ENCODE results near the gene COX4I2.
"Not testable (repeated sequence)": the region's sequence is repeated elsewhere in the genome, so short reads cannot be mapped to it uniquely, and the experiment has no call there.

The COX4I2 gene

GRCh38 chr20:31617432-31618104 lies 20.1 kb upstream of the COX4I2 start:
- DNase-seq (ENCODE audit: low read depth in 1 of 2, low spot score in 1 of 2), result no peak
- no peak for TF ChIP-seq JUND (IDR thresholded peaks at IDR 0.05; ENCODE audit: low read depth)
- in situ Hi-C loops (cut with HindIII; ENCODE audit: low pct_unique_long_range_greater_than_20kb, low sequenced_read_pairs), result no loop called here

- DNase-seq (ENCODE audit: low read depth in 1 of 2, low spot score in 1 of 2), result no peak
- in situ Hi-C loops (cut with HindIII; ENCODE audit: low pct_unique_long_range_greater_than_20kb, low sequenced_read_pairs), result no loop called here
- no peak for TF ChIP-seq JUND (IDR thresholded peaks at IDR 0.05; ENCODE audit: low read depth)
These were observed 17.5 kb upstream of the COX4I2 start for GRCh38 chr20:31620246-31620645.

GRCh38 chr20:31623123-31623505 lies 14.6 kb upstream of the COX4I2 start:
- in situ Hi-C loops (cut with HindIII; ENCODE audit: low pct_unique_long_range_greater_than_20kb, low sequenced_read_pairs), result not testable (repeated sequence)

GRCh38 chr20:31626534-31626933 lies 11.2 kb upstream of the COX4I2 start:
- DNase-seq (ENCODE audit: low read depth in 1 of 2, low spot score in 1 of 2); in situ Hi-C loops (cut with HindIII; ENCODE audit: low pct_unique_long_range_greater_than_20kb, low sequenced_read_pairs): not testable (repeated sequence)

More at GRCh38 chr20:31623123-31623505, 14.6 kb upstream of the COX4I2 start:
- DNase-seq (ENCODE audit: low read depth in 1 of 2, low spot score in 1 of 2), result not testable (repeated sequence)

- in situ Hi-C loops (cut with HindIII; ENCODE audit: low pct_unique_long_range_greater_than_20kb, low sequenced_read_pairs); DNase-seq (ENCODE audit: low read depth in 1 of 2, low spot score in 1 of 2): not testable (repeated sequence)
These were observed 9.7 kb upstream of the COX4I2 start for GRCh38 chr20:31628057-31628456.

GRCh38 chr20:31630187-31630790 lies 7.4 kb upstream of the COX4I2 start:
- no peak for DNase-seq (ENCODE audit: low read depth in 1 of 2, low spot score in 1 of 2)
- in situ Hi-C loops (cut with HindIII; ENCODE audit: low pct_unique_long_range_greater_than_20kb, low sequenced_read_pairs), result no loop called here
- no peak for TF ChIP-seq JUND (IDR thresholded peaks at IDR 0.05; ENCODE audit: low read depth)

- no peak for TF ChIP-seq JUND (IDR thresholded peaks at IDR 0.05; ENCODE audit: low read depth)
- no peak for DNase-seq (ENCODE audit: low read depth in 1 of 2, low spot score in 1 of 2)
- in situ Hi-C loops (cut with HindIII; ENCODE audit: low pct_unique_long_range_greater_than_20kb, low sequenced_read_pairs), result no loop called here
These were observed 5.0 kb upstream of the COX4I2 start for GRCh38 chr20:31632548-31633338.

- TF ChIP-seq JUND (IDR thresholded peaks at IDR 0.05; ENCODE audit: low read depth), result no peak
- DNase-seq (ENCODE audit: low read depth in 1 of 2, low spot score in 1 of 2), result no peak
- in situ Hi-C loops (cut with HindIII; ENCODE audit: low pct_unique_long_range_greater_than_20kb, low sequenced_read_pairs), result no loop called here
These were observed 4.3 kb upstream of the COX4I2 start for GRCh38 chr20:31633339-31633914.

- in situ Hi-C loops (cut with HindIII; ENCODE audit: low pct_unique_long_range_greater_than_20kb, low sequenced_read_pairs), result no loop called here
- no peak for TF ChIP-seq JUND (IDR thresholded peaks at IDR 0.05; ENCODE audit: low read depth)
- no peak for DNase-seq (ENCODE audit: low read depth in 1 of 2, low spot score in 1 of 2)
These were observed 605 bp downstream of the COX4I2 start for GRCh38 chr20:31638317-31638716.

- in situ Hi-C loops (cut with HindIII; ENCODE audit: low pct_unique_long_range_greater_than_20kb, low sequenced_read_pairs), result no loop called here
- DNase-seq (ENCODE audit: low read depth in 1 of 2, low spot score in 1 of 2), result no peak
- no peak for TF ChIP-seq JUND (IDR thresholded peaks at IDR 0.05; ENCODE audit: low read depth)
These were observed 1.1 kb downstream of the COX4I2 start for GRCh38 chr20:31638816-31639215.

- no peak for TF ChIP-seq JUND (IDR thresholded peaks at IDR 0.05; ENCODE audit: low read depth)
- in situ Hi-C loops (cut with HindIII; ENCODE audit: low pct_unique_long_range_greater_than_20kb, low sequenced_read_pairs), result no loop called here
These were observed 2.5 kb downstream of the COX4I2 start for GRCh38 chr20:31640259-31640658.

GRCh38 chr20:31641391-31641790 lies 3.7 kb downstream of the COX4I2 start:
- TF ChIP-seq JUND (IDR thresholded peaks at IDR 0.05; ENCODE audit: low read depth), result no peak
- in situ Hi-C loops (cut with HindIII; ENCODE audit: low pct_unique_long_range_greater_than_20kb, low sequenced_read_pairs), result no loop called here
- DNase-seq (ENCODE audit: low read depth in 1 of 2, low spot score in 1 of 2), result no peak

More at GRCh38 chr20:31640259-31640658, 2.5 kb downstream of the COX4I2 start:
- DNase-seq (ENCODE audit: low read depth in 1 of 2, low spot score in 1 of 2), result no peak

- in situ Hi-C loops (cut with HindIII; ENCODE audit: low pct_unique_long_range_greater_than_20kb, low sequenced_read_pairs), result no loop called here
- no peak for DNase-seq (ENCODE audit: low read depth in 1 of 2, low spot score in 1 of 2)
- no peak for TF ChIP-seq JUND (IDR thresholded peaks at IDR 0.05; ENCODE audit: low read depth)
These were observed 5.1 kb downstream of the COX4I2 start for GRCh38 chr20:31642837-31643236.

All from T47D (cell line).